ENCODE measurements around the gene CYBA.

Gene CYBA

DNA sequence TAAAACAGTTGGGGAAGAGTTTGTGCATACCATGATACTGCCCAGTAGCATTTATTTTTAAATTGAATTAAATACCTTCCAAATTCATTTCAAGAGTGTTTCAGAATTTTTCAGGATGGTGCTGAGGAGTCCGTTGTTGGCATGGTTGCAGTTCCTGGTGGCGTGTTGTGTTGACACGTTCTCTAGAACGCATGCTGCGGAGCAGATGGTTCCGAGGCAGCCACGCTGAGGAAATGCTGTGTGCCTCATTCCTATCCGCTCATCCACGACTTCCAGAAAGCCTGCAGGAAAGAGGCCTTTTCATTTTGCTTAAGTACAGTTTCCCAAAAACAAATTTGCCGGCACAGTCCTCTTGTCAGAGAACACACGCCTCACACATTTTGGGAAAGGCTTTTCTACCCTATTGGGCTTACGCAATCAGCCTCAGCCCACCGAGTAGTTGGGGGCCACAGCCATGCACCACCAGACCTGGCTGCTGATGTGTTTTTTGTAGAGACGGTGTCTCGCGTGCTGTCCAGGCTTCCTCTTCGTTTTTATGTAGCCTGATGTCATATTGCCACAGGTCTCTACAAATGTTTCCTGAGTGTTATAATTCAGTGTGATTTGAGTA lies 44.6 kb downstream of the CYBA start:
- no peak for DNase-seq

DNA sequence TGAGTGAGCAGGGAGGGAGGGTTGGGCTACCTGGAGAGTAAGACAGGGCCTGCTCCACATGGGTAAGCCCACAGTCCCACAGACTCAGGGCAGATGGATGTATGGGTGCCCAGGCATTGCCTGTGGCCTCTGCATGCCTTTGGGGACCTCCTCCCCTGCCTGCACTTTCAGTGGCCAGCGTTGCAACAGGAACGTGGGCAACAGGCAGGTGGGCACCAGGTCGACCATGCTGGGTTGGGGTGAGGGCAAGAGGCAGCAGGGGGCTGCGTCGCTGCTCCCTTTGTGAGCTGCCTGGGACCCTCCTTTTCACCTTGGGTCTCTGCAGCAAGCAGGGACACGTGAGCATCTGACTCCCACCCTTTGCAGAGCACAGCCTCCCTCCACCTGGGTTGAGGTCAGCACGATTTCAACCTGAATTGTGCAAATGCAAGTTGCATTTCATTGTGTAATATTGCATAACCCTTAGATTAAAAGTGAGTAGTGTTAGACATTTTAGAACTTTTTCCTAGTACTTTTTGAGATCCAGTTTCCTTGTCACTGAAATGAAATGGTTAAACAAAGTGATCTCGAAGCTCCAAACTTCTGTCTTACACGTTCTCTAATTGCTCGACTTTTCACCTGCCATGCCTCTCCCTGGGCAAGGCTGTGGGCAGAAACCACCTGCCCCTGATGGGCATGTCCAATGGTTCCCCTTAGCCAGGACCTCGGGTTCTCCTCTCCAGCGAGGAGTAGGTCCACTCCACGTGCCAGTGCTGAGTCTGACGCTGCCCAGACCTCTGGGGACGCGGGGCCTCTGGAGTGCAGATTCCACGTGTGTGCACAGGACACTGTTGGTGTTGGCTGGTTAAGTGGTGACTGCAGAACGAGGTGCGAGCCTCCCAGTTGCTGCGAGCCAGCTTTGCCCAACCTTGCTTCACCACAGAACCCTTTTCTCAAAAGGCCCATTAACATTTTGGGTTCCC lies 45.4 kb downstream of the CYBA start:
- no peak for DNase-seq

DNA sequence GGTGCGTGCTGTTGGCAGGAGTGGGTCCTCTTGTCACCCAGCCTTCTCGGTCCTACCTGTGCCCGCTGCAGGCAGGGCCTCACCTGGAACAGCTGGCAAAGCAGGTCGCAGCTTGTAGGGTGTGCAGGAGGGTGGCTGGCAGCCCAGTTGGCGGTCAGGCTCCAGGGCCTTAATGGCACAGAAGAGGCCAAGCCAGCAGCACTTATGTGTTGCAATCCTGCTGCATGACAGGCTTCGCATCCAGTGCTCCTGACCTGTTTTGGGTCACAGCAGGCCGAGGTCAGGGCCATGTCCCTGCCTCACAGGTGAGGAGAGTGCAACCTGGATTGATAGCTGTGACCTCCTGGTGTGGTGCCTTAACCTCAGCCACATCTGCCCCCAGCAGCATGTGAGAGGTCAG lies 48.8 kb downstream of the CYBA start:
- no peak for DNase-seq

DNA sequence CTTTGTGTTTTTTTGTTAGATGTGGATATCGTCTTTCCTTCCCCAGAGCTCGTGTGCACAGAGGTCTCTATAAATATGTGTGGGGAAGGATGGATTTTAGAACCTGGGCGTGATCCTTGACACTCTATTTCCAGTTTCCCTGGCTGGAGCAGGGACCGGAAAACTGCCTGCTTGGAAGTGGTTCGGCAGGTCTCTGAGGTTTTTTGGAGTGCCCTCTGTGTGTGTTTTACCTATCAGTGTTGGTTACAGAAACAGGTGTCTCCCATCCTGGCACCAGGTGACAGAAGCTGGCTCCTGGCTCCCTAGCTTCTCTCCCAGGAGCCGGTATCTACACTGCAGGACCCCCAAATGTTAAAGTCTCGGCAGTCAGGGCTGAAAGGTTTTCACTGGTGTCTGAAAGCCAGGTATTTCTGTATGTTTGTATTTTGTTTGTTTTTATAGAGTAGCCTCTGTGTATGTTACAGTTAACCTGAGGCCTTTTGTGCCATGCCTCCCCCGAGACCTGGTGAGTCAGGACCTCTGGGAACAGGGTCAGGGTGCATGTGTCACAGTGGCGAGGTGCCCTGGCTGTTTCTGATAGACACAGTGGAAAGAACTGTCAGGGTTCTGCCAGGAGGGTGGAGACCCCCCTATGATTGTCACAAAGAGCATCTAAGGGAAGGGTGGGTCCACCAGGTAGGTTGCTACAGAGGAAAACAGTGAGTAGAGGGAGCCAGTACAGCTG lies 49.4 kb downstream of the CYBA start:
- DNase-seq: no peak

DNA sequence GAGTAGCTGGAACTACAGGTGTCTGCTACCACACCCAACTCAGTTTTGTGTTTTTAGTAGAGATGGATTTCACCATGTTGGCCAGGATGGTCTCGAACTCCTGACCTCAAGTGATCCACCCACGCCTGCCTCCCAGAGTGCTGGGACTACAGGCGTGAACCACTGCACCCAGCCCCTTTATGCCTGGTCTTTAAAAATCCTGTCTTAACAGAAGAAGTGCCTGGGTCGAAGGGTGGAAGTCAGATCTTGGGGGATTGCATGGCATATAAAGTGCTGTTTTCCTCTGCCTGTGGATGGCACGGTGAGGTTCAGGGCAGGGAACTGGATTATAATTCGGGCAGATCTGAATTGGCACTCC lies 50.3 kb downstream of the CYBA start:
- DNase-seq: no peak

DNA sequence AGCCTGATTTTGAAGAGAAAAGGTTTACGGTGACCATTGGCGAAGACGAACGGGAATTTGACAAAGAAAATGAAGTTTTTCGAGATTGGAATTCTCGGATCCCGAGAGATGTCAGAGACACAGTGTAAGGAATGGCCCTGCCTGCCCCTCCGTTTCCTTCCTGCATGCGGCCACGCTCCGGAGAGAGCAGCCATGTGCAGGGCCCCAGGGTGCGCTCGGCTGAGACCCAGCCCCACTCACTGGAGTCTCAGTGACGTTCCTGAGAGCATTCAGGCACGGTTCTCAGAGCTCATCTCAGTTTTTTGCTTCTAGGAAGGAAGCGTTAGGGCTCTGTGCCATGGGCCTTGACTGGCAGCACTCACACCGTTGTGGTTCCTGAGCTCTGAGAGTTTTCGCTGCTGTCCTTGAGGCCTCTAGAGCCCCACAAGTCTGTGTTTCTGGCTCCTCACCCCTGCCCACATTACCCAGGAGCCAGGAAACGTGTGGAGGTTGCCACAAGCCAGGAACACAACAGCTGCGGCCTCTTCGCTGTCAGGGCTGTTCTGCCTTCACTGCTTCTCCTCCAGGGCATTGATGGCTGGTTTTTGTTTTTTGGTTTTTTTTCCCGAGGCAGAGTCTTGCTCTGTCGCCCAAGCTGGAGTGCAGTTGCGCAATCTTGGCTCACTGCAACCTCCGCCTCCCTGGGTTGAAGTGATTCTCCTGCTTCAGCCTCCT lies 50.9 kb downstream of the CYBA start:
- no peak for DNase-seq

DNA sequence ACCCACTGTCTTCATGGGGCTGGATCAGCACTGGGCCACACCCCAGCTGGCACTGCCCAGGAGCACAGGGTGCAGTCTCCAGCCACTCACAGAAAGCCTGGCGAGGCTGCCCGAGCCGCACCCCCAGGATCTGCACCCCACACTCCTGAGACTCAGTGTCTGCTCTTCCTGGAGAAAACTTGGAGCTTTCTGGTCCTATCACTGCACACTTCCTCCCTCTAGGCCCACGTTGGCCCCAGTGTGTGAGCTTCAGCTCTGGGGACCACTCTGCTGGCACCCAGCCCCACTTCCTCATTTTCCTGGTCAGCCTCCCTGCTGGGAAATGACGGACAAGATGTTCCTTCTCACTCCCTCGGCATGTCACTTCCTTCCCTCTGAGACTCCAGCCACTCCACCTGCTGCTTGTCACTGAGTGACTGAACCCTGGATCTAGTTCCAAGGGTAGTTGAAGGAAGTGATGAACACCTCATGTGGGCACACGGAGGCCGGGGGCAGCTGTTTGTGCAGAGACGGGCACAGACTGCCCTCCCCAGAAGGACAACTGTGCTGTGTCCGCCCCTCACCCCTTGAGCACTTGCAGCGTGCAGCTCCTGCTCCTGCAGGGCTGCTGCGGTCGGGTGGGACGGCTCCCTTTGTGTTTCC lies 51.6 kb downstream of the CYBA start:
- DNase-seq: peak; percentile 69

DNA sequence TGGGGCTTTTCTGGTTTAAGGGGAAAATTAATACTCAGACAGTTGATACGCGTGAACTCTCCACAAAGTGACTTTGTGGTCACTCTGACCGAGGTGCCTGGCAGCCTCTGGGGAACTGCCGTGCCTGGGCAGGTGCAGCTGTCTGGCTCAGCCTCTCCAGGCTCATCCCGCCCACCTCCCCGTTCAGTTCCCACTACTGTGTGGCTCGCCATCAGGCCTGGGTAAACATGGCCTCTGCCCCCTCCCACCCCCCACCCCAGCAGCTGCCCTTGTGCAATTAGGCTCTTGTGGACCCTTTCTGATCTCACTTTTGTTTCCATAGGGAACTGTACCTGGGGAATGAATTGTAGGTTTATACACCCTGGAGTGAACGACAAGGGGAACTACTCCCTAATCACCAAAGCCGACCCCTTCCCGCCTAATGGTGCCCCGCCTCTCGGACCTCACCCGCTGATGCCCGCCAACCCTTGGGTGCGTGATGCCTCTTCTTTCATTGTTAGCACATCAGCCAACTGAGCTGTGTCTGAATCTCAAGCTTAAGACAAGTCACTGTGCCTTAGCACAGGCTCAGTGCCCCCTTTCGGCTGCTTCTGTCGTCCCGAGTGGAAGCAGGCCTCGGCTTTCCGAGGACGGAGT lies 52.9 kb downstream of the CYBA start:
- no peak for DNase-seq

DNA sequence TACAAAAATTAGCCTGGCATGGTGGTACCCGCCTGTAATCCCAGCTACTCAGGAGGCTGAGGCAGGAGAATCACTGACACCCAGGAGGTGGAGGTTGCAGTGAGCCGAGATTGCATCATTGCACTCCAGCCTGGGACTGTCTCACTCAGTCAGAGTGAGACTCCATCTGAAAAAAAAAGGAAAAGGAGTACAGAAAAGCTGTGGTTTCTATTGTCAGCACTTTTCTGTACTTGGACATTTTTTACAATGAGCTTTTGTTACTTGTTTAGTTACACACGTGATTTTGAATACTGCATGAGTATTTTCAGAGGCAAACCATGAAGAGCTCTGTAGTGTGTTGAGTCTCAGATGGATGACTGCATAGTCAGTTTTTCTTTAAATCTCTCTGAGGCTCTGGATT lies 54.4 kb downstream of the CYBA start:
- DNase-seq: no peak

DNA sequence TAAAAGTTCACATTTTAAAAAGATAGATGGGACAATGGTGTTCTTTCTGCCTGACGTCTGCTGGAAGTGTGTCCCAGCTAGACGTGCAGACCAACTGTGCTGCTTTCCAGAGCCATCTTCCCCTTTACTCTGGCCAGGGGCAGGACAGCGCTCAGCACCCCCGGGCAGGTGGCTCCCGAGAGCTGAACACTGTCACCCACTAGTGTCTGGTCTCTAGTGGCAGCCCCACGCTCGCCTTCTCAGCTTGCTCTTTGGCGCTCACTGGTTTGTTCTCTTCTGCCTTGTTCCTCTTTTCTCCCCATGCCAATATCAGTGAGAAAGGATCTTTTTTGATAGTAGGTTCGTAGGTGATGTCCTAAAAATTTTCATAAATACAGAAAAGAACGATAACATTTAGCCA lies 54.9 kb downstream of the CYBA start:
- no peak for DNase-seq

DNA sequence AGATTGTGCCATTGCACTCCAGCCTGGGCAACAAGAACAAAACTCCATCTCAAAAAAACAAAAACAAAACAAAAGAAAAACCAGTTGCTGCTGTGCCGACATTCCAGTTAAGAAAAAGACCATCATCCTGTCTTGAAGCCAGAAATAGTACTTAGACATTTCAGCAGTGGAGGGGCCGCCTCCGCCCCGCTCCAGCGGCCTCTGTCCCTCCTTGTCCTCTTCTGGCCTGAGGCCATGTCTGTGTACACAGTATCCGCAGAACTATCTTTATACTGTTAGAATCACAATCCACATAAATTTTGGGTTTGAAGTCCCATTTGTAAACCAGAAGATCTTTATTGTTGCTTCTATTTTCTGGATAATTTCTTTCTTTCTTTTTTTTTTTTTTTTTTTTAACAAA lies 55.8 kb downstream of the CYBA start:
- DNase-seq: no peak

DNA sequence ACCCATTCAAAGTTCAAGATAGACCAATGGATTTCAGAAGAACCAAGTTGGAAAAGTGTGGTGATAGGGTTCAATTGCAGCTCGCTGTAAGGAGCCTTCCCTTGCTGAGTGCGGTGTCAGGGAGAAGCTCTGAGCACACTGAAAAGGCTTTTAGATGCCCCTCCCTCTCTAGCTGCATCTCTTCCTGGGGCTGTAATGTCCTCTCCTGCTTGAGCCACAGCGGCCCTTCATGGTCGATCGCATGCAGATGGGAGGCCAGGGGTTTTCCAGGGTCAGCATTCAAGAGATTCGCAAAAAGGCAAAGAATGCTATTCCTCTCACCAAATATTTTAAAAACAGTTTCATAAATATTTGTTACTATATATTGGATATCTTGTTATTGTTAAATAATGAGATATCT lies 56.9 kb downstream of the CYBA start:
- no peak for DNase-seq

DNA sequence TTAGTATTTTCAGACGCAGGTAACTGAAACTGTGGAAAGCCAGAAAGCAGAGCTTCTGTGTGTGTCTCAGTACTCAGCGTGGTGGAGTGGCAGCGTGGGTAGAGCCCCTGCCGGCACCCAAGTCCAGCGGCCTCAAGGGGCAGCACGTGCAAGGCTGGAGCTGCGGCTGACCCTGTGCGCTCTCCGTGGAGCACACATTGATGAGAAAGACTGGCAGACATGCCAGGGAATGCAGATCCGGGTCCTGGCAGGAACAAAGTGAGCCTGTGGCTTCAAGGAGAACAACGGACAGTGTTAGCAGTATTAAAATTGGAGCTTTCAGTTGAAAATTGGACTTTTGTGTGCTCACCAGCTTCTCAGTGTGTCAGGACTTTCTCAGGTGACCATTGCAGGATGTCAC lies 57.4 kb downstream of the CYBA start:
- no peak for DNase-seq
